ENCODE results near the gene ZNRF1. TPM values are rescaled to one million over a fixed set of nuclear protein-coding genes. Genes with fewer than 3 reads are reported as not detected.

Gene ZNRF1
- total and polyA plus RNA-seq, 2 of the 13 experiments (the other 11 are each of a cell fraction or from before 2014, with no cell fraction given) = 43.9 to 58.7 TPM

DNA sequence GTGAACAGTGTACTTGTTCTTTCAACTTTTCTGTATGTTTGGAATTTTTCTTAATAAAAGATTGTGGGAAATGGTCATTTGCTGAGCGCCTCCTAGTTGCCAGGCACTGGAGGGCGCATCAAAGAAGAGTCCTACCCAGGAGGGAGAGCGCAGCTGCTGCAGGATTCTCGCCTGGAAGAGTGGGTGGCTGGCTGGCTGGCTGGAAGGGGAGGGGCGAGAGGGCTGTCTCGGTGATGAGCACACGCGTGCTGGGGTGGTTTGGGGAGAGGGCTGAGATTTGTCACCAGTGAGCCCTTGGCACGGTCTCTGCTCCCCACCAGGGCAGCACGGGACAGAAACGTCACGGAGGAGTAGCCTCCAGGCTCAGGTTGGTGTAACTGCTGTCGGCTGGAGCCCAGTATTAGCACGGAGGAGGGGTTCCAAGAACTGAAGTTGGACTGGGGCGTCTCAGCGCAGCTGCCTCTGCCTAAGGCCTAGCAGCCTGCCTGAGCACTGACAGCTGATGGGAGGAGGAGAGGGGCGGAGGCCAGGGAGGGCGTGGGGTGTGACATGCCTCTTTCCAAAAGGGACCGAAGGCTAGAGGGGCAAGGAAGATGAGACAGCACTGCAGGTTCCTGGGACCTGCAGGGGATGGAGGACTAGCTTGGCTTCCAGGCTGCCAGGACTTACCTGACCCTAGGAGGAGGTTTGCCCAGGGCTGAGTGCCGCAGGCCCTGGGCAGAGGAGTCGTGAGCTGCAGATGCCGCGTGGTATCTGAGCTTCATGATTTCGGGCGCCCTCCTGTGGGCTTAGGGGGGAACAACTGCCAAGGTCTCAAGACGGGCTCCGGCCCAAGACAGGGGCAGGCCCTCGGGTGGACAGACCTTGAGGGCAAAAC, 112.1 kb downstream of the ZNRF1 start (continued):
- TF ChIP-seq, protein P1, sequence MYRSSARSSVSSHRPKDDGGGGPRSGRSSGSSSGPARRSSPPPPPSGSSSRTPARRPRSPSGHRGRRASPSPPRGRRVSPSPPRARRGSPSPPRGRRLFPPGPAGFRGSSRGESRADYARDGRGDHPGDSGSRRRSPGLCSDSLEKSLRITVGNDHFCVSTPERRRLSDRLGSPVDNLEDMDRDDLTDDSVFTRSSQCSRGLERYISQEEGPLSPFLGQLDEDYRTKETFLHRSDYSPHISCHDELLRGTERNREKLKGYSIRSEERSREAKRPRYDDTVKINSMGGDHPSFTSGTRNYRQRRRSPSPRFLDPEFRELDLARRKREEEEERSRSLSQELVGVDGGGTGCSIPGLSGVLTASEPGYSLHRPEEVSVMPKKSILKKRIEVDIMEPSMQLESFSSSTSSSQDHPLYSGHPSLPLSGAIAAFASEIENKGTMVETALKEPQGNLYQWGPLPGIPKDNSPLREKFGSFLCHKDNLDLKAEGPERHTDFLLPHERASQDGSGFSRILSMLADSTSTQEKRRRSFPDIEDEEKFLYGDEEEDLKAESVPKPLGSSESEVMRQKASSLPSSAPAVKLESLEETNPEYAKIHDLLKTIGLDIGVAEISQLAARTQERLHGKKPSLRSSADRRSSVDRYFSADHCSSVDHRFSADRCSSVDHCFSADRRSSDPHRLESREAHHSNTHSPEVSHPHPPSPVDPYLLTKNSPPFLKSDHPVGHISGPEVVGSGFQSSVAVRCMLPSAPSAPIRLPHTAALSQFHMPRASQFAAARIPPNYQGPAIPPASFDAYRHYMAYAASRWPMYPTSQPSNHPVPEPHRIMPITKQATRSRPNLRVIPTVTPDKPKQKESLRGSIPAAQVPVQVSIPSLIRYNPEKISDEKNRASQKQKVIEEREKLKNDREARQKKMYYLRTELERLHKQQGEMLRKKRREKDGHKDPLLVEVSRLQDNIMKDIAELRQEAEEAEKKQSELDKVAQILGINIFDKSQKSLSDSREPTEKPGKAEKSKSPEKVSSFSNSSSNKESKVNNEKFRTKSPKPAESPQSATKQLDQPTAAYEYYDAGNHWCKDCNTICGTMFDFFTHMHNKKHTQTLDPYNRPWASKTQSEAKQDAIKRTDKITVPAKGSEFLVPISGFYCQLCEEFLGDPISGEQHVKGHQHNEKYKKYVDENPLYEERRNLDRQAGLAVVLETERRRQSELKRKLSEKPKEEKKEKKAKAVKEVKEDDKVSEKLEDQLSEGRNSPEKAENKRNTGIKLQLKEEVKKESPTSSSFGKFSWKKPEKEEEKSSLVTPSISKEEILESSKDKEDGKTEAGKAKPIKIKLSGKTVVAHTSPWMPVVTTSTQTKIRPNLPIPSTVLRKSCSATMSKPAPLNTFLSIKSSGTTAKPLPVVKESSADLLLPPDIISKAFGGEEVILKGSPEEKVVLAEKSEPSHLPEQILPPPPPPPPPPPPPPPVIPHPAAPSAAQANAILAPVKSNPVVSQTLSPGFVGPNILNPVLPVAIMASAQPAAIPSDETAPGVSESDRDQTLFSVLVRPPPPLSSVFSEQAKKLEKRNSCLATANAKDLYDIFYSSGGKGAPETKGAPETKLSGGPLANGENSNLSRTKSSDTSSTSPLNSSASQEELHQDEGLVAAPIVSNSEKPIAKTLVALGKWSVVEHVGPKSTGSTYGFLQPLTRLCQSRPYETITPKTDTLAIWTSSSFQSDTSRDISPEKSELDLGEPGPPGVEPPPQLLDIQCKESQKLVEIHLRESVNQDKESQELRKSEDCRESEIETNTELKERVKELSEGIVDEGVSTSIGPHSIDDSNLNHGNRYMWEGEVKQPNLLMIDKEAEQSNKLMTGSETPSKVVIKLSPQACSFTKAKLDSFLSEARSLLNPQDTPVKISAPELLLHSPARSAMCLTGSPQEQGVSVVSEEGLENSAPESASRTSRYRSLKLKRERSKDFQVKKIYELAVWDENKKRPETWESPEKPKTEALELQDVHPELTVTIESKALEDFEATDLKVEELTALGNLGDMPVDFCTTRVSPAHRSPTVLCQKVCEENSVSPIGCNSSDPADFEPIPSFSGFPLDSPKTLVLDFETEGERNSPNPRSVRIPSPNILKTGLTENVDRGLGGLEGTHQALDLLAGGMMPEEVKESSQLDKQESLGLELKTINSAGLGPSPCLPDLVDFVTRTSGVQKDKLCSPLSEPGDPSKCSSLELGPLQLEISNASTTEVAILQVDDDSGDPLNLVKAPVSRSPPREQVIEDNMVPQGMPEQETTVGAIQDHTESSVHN (CRISPR knock-in tag; IDR thresholded peaks at IDR 0.05) = peak; percentile 91
- TF ChIP-seq ZNF749 (CRISPR knock-in tag; IDR thresholded peaks at IDR 0.05; ENCODE audit: borderline replicate concordance) (no peak), POLR2A (IDR thresholded peaks at IDR 0.05; ENCODE audit: insufficient read depth in 1 of 2, low read depth in 2 of 2, low read length in 2 of 2) (peak; percentile 31 to 42; a peak in 2 of 4 replicates), FIP1L1 (IDR thresholded peaks at IDR 0.05; ENCODE audit: borderline replicate concordance, insufficient read depth, low read depth, low read length) (0 out of 2 replicates have a peak, but pooled peaks have one; percentile 42), NFATC3 (CRISPR knock-in tag; IDR thresholded peaks at IDR 0.05) (peak; percentile 83; the same call in 1 of the 2 replicates), ADNP (CRISPR knock-in tag; IDR thresholded peaks at IDR 0.05) (no peak), ZBTB20 (CRISPR knock-in tag; IDR thresholded peaks at IDR 0.05; ENCODE audit: borderline replicate concordance, low read depth) (no peak; the same call in 1 of the 2 replicates), ZNF883 (CRISPR knock-in tag; IDR thresholded peaks at IDR 0.05; ENCODE audit: not compliant biosample characterization) (peak; percentile 34), ZMYM4 (CRISPR knock-in tag; IDR thresholded peaks at IDR 0.05) (0 out of 2 replicates have a peak, but pooled peaks have one; percentile 28), ARNT (IDR thresholded peaks at IDR 0.05) (no peak), SUZ12 (IDR thresholded peaks at IDR 0.05; ENCODE audit: low read depth, low read length) (no peak), ZNF530 (CRISPR knock-in tag; IDR thresholded peaks at IDR 0.05; ENCODE audit: low read depth) (no peak), SRSF4 (IDR thresholded peaks at IDR 0.05; ENCODE audit: low read depth, low read length, poor library complexity, severe bottlenecking) (no peak), HOXA5 (CRISPR knock-in tag; IDR thresholded peaks at IDR 0.05) (peak; percentile 88; the same call in 1 of the 2 replicates), ZNF891 (CRISPR knock-in tag; IDR thresholded peaks at IDR 0.05) (no peak; the same call in 1 of the 2 replicates), ZKSCAN5 (CRISPR knock-in tag; IDR thresholded peaks at IDR 0.05) (peak; percentile 58; the same call in 1 of the 2 replicates), ZFP82 (CRISPR knock-in tag; IDR thresholded peaks at IDR 0.05; ENCODE audit: borderline replicate concordance) (0 out of 2 replicates have a peak, but pooled peaks have one; percentile 44), ZNF567 (CRISPR knock-in tag; IDR thresholded peaks at IDR 0.05; ENCODE audit: borderline replicate concordance) (peak; percentile 95; the same call in 1 of the 2 replicates), ZSCAN20 (CRISPR knock-in tag; IDR thresholded peaks at IDR 0.05; ENCODE audit: borderline replicate concordance) (no peak), SCMH1 (CRISPR knock-in tag; IDR thresholded peaks at IDR 0.05; ENCODE audit: borderline replicate concordance) (no peak)

Data from HepG2 (cell line).